ENCODE measurements around the gene FGF14.

- no peak for TF ChIP-seq CTCF (IDR thresholded peaks at IDR 0.05)
- no peak for TF ChIP-seq POLR2A (IDR thresholded peaks at IDR 0.05)
- TF ChIP-seq POLR2AphosphoS5 (IDR thresholded peaks at IDR 0.05): no peak
Observed at GRCh38 chr13:102177431-102177830, 224.4 kb downstream of the FGF14 start.
